ENCODE results near the gene TMEM60. TPM values are rescaled to one million over a fixed set of nuclear protein-coding genes. Genes with fewer than 3 reads are reported as not detected.

TMEM60 gene
- total and polyA plus RNA-seq, 2 of the 8 experiments (the other 6 are each of a cell fraction or from before 2014, with no cell fraction given) = 22.1 to 29.2 TPM

DNA sequence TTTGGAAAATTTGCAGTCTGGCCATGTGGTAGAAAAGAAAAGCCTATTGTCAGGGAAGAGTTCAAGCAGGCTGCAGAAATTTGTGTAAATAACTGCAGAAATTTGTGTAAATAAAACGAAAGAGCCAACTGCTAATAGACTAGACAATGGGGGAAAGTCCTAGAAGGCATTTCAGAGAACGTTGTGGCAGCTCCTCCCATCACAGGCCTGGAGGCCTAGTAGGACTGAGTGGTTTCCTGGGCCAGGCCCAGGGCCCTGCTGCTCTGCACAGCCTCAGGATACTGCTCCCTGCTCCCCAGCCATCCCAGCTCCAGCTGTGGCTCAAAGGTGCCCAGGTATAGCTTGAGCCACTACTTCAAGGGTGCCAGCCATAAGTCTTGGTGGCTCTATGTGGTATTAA is 51.1 kb downstream of the TMEM60 start (continued):
- TF ChIP-seq BRCA1 (IDR thresholded peaks at IDR 0.05; ENCODE audit: low read depth, low read length) (no peak), NANOG (IDR thresholded peaks at IDR 0.05; ENCODE audit: insufficient read depth, low read depth, low read length, poor library complexity, severe bottlenecking) (no peak), FOSL1 (IDR thresholded peaks at IDR 0.05; ENCODE audit: insufficient read depth, low read depth, low read length) (no peak)
